HG03045 (cell line): ENCODE data around the gene LOXL3.

Experiments used
- ATAC-seq: cut with Tn5 transposase; IDR thresholded peaks from one replicate; pipeline ENCODE4 v1.9.1; 2021; ENCODE audit warnings: mild to moderate bottlenecking, moderate library complexity; ENCODE audit not compliant: unreplicated experiment

Gene LOXL3

DNA sequence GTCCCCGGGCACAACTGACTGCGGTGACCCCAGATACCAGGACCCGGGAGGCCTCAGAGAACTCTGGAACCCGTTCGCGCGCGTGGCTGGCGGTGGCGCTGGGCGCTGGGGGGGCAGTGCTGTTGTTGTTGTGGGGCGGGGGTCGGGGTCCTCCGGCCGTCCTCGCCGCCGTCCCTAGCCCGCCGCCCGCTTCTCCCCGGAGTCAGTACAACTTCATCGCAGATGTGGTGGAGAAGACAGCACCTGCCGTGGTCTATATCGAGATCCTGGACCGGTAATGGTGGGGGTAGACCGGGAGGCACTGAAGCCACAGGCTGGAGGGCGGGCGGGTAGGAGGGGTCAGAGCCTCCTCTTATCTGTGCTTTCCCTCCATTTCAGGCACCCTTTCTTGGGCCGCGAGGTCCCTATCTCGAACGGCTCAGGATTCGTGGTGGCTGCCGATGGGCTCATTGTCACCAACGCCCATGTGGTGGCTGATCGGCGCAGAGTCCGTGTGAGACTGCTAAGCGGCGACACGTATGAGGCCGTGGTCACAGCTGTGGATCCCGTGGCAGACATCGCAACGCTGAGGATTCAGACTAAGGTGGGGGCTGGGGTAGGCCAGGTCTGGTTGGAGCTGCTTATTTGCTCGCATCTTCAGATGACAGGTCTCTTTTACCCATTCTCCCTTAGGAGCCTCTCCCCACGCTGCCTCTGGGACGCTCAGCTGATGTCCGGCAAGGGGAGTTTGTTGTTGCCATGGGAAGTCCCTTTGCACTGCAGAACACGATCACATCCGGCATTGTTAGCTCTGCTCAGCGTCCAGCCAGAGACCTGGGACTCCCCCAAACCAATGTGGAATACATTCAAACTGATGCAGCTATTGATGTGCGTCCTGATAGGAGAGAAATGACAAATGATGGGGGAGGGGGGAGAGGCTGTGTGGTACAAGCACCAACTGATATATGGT lies 23.2 kb downstream of the LOXL3 start:
- peak; percentile 21 for ATAC-seq

DNA sequence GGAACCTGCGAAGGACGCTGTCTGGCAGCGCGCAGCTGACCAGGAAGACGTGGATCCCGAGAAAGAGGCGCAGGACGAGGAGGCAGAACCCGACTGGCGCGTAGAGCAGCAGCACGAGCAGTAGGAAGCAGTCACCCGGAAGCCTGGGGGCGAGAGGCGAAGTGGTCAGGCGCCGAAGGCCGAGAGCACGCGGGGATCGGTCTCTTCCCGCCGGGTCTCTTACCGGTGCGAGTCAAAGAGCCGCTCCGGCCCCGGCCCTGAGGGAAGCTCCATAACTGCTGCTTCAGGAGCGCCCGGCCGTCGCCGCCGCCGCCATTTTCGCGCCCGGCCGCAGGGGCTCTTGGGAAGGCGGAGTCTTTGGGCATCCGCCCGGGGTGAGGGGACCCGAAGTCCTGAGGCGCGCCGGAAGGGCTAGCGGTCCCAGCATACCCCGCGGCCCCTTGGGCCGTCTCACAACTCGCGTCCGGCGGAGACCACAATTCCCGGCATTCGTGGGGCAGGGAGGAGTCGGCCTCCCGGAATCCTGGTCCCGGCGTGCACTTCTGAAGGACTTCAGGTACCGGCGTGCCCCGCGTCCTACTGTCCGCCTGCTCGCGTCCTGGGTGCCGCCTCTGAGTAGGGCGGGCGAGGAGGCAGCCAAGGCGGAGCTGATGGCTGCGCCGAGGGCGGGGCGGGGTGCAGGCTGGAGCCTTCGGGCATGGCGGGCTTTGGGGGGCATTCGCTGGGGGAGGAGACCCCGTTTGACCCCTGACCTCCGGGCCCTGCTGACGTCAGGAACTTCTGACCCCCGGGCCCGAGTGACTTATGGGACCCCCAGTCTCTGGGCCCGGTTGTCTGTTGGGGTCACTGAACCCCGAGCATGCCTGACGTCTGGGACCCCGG lies 24.1 kb downstream of the LOXL3 start, which contains the start of the genes AUP1 and HTRA2:
Gene AUP1 (minus strand): TSS at position 350 of the 882 bp plus-strand sequence. CDS start 77 bp downstream, at position 273.
Gene HTRA2 (plus strand): TSS at position 577 of the 882 bp plus-strand sequence. CDS start 74 bp downstream, at position 651.
- peak; percentile 84 for ATAC-seq

DNA sequence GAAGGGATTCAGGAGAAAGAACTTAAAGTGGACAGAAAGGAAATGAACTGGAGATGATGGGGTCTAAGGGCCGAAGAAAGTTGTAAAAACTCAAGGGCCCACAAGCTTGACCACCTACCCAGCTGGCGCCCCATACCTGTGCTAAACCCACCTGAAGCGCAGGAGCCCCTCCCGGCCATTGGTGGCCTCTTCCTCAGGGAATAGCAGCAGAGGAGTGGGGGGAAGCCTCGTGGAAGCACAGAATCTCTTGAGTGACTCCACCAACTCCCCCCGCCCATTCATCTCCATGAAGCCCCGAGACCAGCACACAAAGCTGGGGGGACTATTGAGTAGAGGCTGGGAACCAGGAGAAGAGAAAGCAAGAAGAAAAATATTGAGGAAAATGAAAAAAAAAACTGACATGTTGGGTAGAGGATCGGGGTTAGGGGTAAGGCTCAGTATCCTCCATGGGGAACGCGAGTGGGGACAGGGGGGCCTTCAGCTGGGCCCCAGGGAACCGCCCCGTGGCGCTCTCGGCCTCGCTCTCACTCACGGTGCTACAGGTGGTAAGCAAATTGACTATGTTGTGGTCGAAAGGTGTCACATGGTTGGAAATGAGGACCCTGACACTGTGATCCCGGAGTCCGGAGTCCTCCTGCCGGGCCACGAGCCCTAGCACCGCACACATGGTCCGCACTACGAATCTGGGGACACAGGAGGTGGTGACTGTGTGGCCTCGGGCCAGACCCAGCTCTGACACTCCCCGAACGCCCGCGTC lies 25.0 kb downstream of the LOXL3 start:
- peak; percentile 13 for ATAC-seq

DNA sequence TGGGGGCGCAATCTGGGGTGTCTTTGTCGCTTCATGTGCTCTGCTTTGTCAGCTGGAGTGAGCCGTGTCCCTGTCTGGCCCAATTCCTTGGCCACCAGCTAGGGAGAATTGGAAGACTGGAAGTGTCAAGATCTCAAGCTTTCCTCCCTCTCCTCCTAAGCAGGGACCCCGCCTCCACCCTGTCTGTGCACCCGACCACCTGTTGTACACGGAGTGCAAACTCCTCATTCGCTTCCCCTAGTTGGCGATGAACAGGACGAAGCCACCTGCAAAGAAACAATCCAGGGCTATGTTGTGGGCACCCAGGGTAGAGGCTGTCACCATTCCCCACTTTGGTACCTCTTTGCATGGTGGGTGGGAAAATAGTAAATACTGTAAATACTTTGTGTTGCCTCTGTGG lies 26.0 kb downstream of the LOXL3 start:
- ATAC-seq = no peak

DNA sequence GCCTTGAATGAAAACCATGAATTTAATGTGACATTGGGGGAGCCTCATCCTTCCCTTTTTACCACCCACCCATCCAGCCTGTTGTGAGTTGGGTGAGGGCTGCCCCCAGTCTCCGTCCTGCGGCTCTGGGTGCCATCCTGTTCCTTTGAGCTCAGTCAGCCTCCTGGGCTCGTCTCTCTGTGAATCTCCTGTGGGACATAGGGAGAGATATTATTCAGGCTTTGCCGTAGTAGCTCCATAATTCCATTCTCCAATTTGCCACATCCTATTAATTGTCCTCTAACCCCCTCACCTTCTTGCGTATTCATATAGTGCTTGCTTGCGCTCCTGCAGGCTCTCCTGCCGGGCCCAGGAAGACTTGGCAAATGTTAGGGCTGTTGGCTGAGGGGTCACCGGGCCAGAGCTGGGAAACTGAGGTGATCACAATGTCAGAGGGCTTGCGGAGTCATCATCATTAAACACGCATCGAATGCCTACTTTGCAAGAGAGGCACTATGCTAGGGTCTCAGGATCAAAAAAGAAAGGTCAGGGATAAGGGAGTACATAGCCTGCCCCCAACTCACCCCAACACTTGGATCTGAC lies 27.0 kb downstream of the LOXL3 start:
- ATAC-seq = no peak

DNA sequence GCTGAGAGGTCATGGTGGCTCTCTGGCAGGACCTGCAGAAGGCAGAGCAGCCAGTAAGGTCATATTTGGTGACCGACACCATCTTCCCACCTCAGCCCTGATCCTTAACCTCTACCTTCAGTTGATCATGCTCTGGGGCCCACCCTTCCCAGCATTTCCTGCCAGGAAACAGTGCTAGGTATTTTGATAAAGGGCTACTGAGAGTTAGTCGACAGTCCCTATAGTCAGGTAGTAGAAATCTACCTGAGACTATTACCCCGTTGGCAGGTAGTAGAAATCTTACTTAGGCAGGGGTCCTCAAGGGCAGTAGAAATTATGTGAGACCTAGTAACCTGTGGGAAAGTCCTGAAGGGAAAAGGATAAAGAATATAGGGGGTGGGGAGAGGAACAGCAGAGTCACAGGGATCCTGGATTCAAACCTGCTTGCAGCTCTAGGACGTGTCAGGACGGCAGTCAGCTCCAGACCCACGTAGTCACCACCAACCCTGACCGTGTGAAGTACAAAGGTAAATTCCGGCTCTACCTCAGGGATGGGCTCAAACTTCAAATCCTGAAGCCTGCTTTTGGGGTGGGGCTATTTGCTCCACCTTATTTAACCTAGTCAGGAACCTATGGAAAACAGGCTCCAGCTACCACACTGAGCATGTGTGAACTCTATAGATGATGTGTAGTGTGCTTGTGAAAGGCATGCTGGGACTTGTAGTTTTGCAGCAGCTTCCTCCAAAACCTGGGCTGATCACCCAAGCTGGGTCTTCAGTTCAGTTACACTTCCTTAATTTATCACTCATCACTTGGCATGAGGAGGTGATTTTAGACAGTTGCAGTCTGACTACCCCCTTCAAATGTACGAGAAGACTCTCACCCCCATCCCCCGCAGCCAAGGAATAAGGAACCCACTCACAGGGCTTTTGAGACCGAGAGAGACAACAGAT lies 27.8 kb downstream of the LOXL3 start, which contains the start of gene DQX1:
Gene DQX1 (minus strand): TSS at position 515 of the 932 bp plus-strand sequence. CDS start 502 bp downstream, at position 13.
- ATAC-seq = no peak

DNA sequence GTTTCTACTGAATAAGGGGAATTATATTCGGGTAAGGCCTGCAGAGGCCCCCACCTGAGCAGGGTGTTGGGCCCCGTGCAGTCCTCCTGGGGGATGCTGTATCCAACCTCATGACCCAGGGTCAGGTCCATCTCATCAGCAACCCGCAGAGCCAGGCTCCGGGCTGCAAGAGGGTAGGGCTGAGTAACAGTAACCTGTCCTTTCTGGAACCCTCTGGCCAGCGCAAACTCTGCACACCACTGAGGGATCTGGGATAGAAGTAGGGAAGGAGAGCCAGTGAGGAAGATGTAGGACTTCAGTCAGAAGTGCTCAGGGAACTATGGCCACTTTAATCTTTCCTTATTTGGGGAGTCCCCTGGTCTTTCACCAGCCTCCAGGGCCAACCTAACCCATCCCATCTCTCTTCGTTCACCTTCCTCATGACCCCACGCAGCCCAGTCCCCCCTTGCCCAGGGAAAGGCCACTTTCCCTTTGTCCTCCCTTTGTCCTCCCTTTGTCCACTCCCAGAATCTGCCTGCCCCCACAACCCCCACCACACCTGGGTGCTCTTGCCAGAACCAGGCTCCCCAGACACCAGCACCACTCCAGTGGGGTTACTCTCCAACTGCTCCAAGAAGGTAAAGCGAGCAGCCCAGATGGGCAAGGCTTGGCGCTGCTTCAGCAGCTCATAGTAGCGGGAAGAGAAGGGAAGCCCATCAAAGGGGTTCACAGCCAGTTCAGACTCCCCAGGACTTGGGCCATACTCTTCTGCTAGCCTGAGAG lies 28.6 kb downstream of the LOXL3 start:
- ATAC-seq = no peak

DNA sequence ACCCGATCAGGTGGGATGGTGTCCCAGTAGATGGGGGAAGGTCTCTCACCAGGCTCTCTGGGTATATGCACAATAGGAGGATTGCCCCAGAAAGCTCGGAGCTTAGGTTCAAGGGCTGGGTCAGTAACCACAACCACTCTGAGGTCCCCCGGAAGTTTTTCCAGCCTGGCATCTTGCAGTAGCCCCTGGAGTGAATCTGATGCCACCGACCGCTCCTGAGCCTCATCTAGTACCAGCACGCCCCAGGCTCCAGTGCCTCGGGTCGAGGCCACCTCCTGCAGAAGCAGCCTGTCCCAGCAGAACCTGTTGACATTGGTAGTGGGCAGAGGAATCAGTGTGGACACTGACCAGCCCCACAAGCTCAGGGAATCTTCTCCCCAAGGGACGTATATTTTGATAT lies 29.7 kb downstream of the LOXL3 start:
- ATAC-seq = no peak

DNA sequence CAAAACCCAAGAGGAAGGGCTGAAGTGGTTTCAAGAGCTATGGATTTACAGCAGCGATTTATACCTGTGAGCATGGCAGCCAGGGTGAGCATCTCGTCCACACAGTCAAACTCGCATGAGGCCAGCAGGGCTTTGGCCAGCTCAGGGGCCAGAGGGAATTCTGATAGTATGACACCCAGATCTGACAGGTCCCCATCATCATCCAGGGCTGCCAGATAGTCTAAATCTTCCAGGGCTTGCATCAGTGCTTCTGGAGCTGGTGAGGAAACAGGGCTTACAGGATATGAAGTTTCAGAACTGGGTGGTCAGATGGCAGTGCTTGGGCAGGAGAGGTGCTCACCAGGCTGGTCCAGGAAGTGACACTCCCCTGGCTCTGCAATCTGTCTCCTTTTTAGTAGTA lies 31.2 kb downstream of the LOXL3 start:
- no peak for ATAC-seq

DNA sequence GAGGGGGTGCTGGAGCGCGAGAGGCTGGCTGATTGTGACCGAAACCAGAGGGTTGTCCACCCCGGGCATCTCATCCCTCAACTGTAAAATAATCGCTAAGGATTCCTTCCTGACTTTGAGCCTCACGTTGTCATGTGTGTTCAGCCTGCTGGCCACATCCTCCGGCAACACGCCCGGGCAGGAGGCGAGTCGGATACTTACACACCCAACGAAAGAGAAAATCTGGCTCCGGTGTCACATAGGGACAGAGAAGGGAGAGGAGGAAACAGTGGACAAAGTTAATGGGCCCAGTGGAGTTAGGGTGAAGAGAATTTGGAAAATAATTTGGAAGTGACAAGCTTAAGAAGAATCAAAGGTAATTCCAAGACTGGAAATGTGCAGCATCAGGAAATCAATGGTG lies 37.1 kb downstream of the LOXL3 start:
- ATAC-seq = no peak

DNA sequence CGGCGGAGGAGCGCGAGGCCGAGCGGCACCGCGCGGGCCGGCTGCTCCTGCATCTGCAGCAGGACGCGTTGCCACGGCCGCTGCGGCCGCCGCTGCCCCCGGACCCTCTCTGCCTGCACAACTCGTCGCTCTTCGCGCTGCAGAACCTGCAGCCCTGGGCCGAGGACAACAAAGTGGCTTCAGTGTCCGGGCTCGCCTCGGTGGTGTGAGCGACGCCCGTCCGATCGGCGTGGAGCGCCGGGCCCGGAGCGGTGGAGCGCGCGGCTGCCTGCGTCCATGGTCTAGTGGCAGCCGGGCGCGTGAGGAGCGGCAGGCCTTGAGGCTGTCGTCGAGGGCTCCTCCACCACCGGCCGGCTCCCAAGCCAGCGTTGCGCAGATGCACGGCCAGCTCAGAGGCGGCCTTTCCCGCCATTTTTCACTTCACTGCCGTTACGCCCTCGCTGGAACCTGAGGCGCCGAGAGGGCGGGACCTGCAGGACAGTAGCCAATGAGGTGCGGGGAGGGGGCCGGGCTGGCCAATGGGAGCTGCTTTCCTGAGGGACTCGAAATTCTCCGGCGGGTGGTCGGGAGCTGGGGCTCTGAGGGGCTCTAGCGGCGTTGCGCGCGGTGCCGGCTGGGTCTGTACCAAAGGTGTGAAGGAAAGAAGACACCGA lies 37.6 kb downstream of the LOXL3 start:
- ATAC-seq = peak; percentile 45

DNA sequence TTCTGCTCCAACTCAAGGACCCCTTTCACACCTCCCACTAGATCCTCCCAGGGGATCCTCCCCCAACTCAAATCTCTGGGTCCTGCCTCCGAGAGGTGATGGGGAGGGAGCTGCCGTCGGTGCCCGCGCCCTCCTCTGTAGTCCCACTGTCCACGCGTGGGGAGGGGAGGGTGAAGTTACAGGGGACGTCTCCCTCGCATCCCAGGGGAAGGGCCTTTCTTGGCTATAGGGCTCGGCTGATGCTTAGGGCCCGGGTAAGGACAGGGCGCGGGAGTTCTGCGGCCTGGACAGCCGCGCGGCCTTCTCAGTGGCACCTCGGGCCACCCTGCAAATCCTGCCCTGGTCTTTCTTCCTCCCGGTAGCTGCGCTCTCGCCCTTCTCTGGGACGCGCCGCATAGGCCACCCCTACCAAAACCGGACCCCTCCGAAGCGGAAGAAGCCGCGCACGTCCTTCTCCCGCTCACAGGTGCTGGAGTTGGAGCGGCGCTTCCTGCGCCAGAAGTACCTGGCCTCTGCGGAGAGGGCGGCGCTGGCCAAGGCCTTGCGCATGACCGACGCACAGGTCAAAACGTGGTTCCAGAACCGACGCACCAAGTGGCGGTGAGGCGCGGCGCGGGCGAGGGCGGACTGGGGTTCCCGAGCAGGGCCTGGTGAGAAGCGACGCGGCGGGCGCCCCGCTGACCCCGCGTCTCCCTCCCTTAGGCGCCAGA lies 38.3 kb downstream of the LOXL3 start:
- ATAC-seq = no peak

DNA sequence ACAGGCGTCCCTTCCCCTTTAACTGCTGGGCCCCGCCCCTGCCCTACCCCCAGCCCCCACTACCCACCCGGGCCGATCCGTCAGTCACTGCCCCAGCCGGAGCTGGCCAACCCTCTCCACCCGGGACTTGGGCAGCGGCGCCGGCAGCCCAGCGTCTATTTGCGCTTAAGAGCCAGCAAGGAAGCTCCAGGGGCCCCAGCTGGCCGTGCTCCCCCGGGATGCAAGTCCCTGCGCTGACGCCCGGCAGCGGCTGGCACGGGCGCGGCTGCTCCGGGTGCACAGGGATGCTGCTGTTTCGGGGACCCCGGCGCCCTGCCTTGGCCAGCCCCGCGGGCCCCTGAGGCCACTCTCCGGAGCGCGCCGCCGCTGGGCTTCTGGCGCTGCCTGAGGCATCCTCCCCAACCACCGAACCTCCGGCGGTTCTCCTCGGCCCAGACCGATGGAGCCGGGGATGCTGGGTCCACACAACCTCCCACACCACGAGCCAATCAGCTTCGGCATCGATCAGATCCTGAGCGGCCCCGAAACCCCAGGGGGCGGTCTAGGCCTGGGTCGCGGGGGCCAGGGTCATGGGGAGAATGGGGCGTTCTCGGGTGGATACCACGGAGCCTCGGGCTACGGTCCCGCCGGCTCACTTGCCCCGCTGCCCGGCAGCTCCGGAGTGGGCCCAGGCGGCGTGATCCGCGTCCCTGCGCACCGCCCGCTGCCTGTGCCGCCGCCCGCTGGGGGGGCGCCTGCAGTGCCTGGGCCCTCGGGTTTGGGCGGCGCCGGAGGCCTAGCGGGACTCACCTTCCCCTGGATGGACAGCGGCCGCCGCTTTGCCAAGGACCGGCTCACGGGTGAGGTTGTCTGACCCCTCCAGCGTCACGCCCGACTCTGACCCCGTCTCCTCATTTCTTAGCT lies 39.1 kb downstream of the LOXL3 start, which contains the start of gene TLX2:
Gene TLX2 (plus strand): TSS at position 83 of the 903 bp plus-strand sequence. CDS start 357 bp downstream, at position 440.
- ATAC-seq = no peak

DNA sequence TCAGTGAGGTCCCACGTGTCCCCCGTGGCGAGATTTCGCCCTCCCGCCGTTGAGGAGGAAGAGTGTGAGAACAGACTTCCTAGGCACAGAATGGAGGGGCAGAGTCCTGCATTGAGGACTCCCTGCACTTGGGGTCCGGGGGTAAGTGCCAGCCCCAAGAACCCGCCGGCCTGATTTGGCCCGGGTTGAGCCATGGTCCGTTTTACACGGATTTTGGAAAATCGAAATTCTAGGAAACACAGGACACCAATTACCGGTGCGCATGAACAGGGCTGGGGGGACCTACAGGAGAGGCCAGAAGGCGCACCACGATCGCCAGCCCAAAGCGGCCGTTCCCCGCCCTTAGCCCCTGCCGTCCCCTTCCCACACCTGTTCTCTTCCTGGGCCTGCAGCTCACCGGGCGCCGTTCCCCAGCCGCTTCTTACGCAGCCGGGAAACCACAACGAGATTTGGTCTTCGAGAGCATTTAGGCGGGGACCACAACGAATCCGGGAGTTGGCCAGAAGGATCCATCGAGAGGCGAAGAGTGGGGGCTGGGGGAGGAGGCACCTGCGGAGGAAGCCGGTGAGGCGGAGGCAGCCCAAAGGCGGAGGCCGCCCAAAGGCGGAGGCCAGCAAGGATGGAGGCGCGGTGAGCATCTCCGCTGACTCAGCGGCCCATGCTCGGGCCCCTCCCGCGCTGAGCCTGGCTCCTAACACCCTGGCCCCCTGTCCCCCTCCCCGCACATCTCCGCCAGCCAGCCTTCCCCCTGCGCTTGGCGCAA lies 40.0 kb downstream of the LOXL3 start:
- no peak for ATAC-seq
